ENCODE measurements around the gene MED15.

Gene MED15

DNA sequence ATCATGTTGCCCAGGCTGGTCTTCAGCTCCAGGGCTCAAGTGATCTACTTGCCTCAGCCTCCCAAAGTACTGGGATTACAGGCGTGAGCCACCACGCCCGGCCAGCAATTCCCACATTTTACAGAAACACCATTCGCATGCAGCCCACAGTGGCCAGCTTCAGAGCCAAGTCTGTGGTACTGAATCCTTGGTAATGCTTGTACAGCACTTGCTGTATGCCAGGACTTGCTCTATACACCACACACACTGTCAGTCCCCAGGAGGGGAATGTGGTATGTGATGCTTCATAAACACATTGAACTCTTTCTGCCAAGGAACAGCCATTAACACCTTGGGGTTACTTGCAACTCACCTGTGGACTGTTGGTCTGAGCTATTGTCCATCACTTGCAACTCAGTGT is 119.4 kb downstream of the MED15 start:
- DNase-seq (ENCODE audit: low spot score) = no peak

DNA sequence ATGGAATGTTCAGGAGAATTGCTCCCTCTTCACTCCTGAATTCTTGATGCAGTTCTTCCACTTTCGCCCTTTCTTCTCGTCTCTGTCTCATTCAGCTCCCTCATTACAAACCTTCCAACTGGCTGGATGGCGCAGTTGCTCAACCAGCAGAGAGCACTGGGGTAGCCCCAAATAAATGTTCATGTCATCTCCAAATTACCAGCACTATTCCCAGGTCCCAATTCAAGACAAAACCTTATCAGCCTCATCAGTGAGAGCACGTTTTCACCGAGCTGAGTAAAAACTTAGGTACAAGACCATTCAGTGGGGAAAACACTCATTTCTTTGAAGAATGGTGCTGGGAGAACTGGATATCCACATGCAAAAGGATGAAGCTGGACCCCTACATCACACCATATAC is 120.0 kb downstream of the MED15 start:
- DNase-seq (ENCODE audit: low spot score) = no peak

DNA sequence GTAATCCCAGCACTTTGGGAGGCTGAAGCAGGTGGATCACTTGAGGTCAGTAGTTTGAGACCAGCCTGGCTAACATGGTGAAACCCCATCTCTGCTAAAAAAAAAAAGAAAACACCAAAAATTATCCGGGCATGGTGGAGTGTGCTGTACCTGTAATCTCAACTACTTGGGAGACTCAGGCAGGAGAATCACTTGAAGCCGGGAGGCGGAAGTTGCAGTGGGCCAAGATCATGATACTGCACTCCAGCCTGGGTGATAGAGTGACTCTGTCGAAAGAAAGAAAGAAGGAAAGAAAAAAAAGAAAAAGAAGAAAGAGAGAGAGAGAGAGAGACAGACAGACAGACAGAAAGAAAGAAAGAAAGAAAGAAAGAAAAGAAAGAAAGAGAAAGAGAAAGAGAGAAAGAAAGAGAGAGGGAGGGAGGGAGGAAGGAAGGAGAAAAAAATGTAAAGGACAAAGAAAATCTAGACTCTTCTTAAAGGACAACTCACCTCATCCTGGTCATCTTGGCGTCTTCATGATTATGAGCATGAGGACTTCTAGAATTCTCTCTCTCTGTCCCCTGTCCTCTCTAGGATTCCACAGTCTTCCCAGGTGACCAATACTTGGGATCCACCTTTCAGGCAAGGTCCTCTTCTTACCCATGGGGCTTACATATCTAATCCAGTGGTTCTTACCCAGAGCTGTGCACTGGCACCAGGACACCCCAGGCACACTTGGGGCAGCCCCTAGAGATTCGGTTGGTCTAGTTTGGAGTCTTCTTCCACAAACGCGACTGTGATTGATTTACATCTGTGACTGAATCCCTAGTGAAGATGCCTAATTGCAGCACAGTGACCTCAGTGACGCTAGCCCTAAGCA is 120.9 kb downstream of the MED15 start:
- no peak for DNase-seq (ENCODE audit: low spot score)

DNA sequence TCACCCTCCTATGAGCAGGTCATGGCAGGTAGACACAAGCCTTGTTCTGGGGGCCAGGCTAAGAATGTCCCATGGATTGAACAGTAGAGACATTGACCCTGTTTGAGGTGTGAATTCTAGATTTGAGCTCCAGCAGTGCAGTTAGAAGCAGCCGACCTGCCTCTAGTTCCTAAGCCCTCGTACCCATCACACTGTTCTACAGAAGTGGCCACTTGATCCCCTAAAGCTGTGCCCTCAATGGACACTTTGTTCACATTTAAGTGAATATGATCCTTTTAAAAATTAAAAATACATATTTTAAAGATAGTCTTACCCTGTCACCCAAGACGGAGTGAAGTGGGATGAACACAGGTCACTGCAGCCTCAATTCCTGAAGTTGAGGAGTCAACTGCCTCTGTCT is 122.0 kb downstream of the MED15 start:
- DNase-seq (ENCODE audit: low spot score) = no peak

DNA sequence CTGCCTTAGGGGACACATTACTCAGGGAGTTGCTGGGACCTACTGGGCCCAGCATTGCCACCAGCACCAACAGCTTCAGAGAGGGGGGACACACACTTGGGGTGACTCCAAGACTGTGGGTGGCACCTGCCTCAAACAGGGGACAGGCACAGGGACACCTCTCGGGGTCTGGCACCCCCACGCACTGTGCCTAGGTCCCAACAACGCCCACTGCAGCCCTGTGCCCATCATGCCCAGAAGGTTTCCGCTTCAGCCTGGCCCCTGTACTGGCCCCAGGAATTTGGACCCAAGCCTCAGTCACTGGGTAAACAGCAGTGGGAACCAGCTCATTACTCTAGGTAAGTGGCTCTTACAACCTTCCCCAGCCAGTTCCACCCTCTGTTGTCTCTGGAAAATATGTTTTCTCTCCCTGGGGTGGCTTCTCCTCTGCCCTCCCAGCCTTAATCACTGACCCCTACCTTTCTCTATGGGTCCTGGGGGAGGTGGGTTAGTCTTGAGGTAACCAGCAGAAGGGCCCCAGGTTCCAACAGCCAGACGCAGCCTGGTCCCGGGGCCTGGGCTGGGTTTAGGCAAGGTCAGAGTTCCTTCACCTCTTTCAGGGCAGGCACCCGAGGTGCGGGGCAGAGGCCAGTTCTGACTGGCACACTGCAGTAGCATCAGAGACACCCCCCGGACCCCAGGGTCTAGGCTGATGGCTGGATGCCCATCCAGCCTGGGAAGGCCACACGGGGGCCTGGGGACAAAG is 123.6 kb downstream of the MED15 start:
- no peak for DNase-seq (ENCODE audit: low spot score)

DNA sequence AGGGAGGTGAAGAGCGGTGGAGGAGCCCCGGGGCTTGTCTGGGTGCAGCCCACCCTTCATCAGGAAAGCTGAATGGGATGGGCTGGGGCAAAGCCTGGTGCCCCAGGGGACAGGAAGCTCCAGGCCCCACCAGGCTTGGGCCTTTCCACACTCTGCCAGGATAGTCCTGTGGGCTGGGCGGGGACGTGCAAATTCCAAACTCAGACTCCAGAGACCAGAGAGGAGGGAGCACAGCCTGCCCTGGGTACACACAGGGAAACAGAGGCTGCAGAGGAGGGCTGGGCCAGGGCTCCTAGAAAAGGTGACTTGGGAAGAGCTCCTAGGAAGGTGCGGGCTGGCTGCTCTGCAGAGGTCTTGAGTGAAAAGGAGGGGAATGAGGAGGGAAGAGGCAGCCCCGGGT is 124.7 kb downstream of the MED15 start:
- DNase-seq (ENCODE audit: low spot score) = no peak

DNA sequence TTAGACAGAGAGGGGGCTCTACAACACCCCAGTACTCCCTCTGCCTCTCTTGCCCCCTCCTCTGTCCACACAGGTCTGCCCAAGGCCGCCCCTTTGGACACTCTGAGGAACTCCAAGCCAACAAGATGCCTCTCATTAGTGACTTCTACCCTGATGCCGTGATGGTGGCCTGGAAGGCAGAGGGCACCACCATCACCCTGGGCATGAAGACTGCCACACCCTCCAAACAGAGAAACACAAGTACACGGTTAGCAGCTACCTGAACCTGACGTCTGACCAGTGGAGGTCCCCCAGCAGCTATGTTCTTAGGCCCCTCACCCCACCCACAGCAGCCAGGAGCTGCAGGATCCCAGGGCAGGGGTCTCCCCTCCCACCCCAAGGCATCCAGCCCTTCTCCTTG is 125.1 kb downstream of the MED15 start:
- no peak for DNase-seq (ENCODE audit: low spot score)

DNA sequence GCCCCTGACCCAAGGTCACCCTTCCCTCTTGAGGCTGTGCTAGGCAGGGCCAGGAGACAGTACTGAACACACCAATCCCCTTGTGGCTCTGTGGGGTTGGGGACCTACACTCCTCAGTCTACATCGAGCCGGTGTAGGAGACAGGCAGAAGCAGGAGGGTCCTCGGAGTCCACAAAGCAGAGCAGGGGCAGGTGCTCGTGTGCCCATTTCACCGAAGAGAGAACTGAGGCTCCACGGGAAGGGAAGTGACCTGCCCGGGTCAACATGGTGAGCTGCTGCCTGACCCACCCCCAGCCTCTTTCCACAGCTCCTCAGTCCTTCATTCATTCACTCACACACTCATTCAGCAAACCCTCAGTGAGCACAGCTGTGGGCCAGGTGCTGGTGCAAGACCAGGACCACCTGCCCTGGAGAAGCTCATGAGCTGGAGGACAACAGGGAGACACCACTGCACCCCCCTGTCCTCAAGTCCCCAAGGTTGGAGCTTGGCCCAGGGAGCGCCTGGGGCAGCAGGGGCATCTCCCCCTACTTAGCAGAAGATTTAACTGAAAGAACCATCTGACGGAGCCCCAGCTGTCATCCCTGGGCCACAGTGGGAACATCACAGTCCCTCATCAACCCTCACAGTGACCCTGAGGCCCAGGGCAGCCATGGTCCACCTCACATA is 127.3 kb downstream of the MED15 start:
- no peak for DNase-seq (ENCODE audit: low spot score)

DNA sequence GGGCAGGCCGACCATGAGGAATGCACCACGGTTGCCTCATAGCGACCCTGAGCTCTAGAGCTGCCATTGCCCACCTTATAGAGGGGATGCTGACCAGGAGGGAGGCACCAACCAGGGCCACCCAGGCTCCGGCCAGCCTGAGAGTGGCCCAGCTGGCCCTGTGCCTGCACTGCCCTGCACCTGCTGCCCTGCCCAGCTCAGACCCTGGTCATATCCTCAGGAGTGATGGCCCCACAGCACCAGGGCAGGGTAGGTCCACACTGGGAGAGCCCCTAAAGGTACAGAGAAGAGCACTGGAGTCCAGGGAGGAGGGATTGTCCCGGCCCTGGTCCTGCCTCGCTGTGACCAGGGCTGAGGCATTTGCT is 127.8 kb downstream of the MED15 start:
- DNase-seq (ENCODE audit: low spot score) = no peak

DNA sequence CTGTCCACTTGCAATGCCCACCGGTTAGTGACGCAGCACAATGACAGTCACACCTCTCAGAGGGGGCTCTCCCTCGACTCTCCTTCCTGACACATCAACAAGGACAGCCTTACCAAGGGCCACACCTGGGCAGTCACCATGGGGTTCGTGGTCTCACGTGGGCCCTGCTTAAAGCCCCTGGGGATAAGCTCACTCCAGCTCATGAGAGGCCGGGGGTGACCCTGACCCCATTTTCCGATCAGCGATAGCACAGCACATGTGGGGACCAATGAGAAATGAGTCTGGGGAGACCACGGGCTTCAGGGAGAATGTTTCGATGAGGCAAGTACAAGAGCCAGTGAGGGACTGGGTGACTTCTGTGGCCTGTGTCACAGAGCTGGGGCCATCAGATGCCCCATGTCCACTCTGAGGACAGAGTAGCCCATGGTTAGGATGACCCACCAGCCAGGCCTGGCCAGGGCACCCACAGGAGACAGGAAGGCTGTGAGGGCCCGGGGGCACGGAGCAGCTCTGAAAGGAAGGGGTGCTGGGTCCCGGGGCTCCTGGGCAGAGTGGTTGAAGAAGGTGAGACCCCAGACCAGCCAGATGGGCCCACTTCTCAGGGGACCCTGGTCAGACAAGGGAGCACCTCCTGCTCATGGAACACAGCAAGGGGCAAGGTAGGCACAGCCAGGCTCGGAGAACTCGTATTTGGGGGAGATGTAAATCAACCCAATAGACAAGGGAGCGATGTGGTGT is 128.8 kb downstream of the MED15 start:
- DNase-seq (ENCODE audit: low spot score) = no peak

DNA sequence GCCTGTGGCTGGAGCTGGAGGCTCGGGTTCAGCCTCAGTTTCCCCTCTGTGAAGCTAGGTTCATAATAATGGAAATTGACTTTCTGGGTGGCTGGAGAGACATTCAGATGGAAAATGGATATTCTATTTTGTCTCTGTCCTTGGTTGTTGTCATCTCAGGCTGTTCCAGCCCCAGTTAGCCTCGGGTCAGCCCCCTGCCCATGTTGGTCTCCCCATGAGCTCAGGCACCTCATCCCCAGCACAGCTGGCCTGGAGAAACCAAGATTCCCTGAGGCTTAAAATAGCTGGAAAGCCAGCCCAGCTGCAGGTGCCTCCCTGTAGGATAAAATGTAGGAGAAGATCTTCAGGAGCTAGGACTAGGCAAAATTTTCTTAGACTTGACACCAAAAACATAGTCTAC is 129.5 kb downstream of the MED15 start:
- DNase-seq (ENCODE audit: low spot score) = no peak

Data from Ammon's horn (tissue), 1 donor.